Sigmoid colon (tissue), 7 donors: ENCODE results near the gene ANKRD44. TPM values are rescaled to one million over a fixed set of nuclear protein-coding genes. Genes with fewer than 3 reads are reported as not detected.

Experiments used
- DNase-seq: peaks from one replicate; pipeline ENCODE4 v3.0.0-alpha.2; 2019
- H3K27ac ChIP-seq, 4 donors: fragments of 200-600 bp; sonication (generic); one replicate each; pipeline ENCODE4 v1.5.1; 2016 to 2019; ENCODE audit warnings: mild to moderate bottlenecking in 1 of 4
- H3K27me3 ChIP-seq, 3 donors: fragments of 200-600 bp; sonication (generic); one replicate each; pipeline ENCODE4 v1.5.1; 2019; ENCODE audit warnings: mild to moderate bottlenecking in 1 of 3
- H3K36me3 ChIP-seq, 4 donors: fragments of 200-600 bp; sonication (generic); one replicate each; pipeline ENCODE4 v1.5.1; 2016 to 2019
- H3K4me1 ChIP-seq, 4 donors: fragments of 200-600 bp; sonication (generic); one replicate each; pipeline ENCODE4 v1.5.1; 2017 to 2019
- H3K4me3 ChIP-seq, 4 donors: fragments of 200-600 bp; sonication (generic); one replicate each; pipeline ENCODE4 v1.5.1; 2017 to 2019; ENCODE audit warnings: mild to moderate bottlenecking in 2 of 4, moderate library complexity in 1 of 4
- H3K9me3 ChIP-seq, 4 donors: fragments of 200-600 bp in 3 of 4; sonication (generic) in 3 of 4; one replicate each; pipeline versions ENCODE4 v1.5.1 to v1.6.1; 2013 to 2019
- CTCF ChIP-seq, 4 experiments: fragments of 450-650 bp in 3 of 4; fragments of 200-600 bp in 1 of 4; IDR thresholded peaks; one replicate each; pipeline ENCODE4 v1.5.1; 2016 to 2019; ENCODE audit warnings: antibody characterized with exemption in 4 of 4, mild to moderate bottlenecking in 3 of 4, moderate library complexity in 2 of 4
- EP300 ChIP-seq, 4 donors: sonication (generic); formaldehyde crosslinking; IDR thresholded peaks; one replicate each; pipeline ENCODE4 v1.6.1; 2017; ENCODE audit warnings: antibody characterized with exemption in 4 of 4
- POLR2A ChIP-seq, 2 donors: fragments of 450-650 bp; IDR thresholded peaks; one replicate each; pipeline ENCODE4 v1.6.1; 2016; ENCODE audit warnings: antibody characterized with exemption in 2 of 2, mild to moderate bottlenecking in 2 of 2, moderate library complexity in 2 of 2
- POLR2AphosphoS5 ChIP-seq, 4 donors: sonication (generic); formaldehyde crosslinking; IDR thresholded peaks; one replicate each; pipeline ENCODE4 v1.6.1; 2017; ENCODE audit warnings: antibody characterized with exemption in 4 of 4
- WGBS, 2 donors: extraction: QIAGEN DNeasy Blood & Tissue Kit; methylation state at CpG; one replicate each; pipeline ENCODE4 v1.1.7; 2013; 5-methylcytosine and 5-hydroxymethylcytosine counted together
- intact Hi-C: fragments of 100-400 bp; cut with DNase I; formaldehyde crosslinking; loops from one replicate; pipeline ENCODE4 v1.15.1; 2023
- polyA plus RNA-seq, 3 donors: library from polyadenylated mRNA; stranded (reverse); fragments of 200-250 nt; gene quantifications; one replicate each; pipeline ENCODE4 v1.2.3, GENCODE V29; 2013
- total RNA-seq, 4 donors: library from RNA; depleted of rRNA; stranded (reverse); fragments of >200 nt; gene quantifications; one replicate each; pipeline ENCODE4 v1.1.0, GENCODE V29; 2016
- donor health status: healthy with polysubstance abuse.
- donor health status: Bipolar disorder and iron deficiency.
- donor health status: healthy.

ANKRD44 gene
- total and polyA plus RNA-seq, 7 donors = 1.2 to 41.1 (median 34.2) TPM

GRCh38 chr2:197207106-197207505 is 103.5 kb downstream of the ANKRD44 start:
- DNase-seq = no peak

GRCh38 chr2:197205585-197206215 is 104.9 kb downstream of the ANKRD44 start:
- H3K4me3 ChIP-seq = no peak overlapping the region
- no peaks in the 10 kb centered on the region for H3K9me3 ChIP-seq
- TF ChIP-seq POLR2A (IDR thresholded peaks at IDR 0.05) = no peak
- no peak for TF ChIP-seq CTCF (IDR thresholded peaks at IDR 0.05)
- no peak for TF ChIP-seq EP300 (IDR thresholded peaks at IDR 0.05)
- no peak for TF ChIP-seq POLR2AphosphoS5 (IDR thresholded peaks at IDR 0.05)
- 48 to 72% methylated on average over 7 of the region's 7 CpGs for WGBS, 2 donors
- DNase-seq = no peak
- H3K27me3 ChIP-seq = no peaks in the 10 kb centered on the region
- H3K4me1 ChIP-seq = peaks cover 0 to 45% (median 24%) of the 10 kb centered on the region in 4 donors
- H3K36me3 ChIP-seq = no peaks in the 10 kb centered on the region
- H3K27ac ChIP-seq = peak overlapping the region in 1 of 4 donors; percentile 8
- intact Hi-C loops = no loop called here

More at GRCh38 chr2:197207106-197207505, 103.5 kb downstream of the ANKRD44 start:
- H3K36me3 ChIP-seq = no peaks in the 10 kb centered on the region
- H3K4me1 ChIP-seq = peaks cover 0 to 52% (median 24%) of the 10 kb centered on the region in 4 donors
- no peaks in the 10 kb centered on the region for H3K9me3 ChIP-seq
- 78 to 80% methylated on average over 2 of the region's 2 CpGs for WGBS, 2 donors
- TF ChIP-seq POLR2AphosphoS5 (IDR thresholded peaks at IDR 0.05) (no peak), CTCF (IDR thresholded peaks at IDR 0.05) (no peak), POLR2A (IDR thresholded peaks at IDR 0.05) (no peak), EP300 (IDR thresholded peaks at IDR 0.05) (no peak)
- no peak overlapping the region for H3K4me3 ChIP-seq
- no peaks in the 10 kb centered on the region for H3K27me3 ChIP-seq
- intact Hi-C loops = no loop called here
- H3K27ac ChIP-seq = peak overlapping the region in 1 of 4 donors; percentile 6

GRCh38 chr2:197204519-197205250 is 105.9 kb downstream of the ANKRD44 start:
- intact Hi-C loops = no loop called here
- no peaks in the 10 kb centered on the region for H3K9me3 ChIP-seq
- no peak overlapping the region for H3K4me3 ChIP-seq
- H3K27me3 ChIP-seq = no peaks in the 10 kb centered on the region
- no peak for DNase-seq
- TF ChIP-seq EP300 (IDR thresholded peaks at IDR 0.05) (no peak), POLR2AphosphoS5 (IDR thresholded peaks at IDR 0.05) (no peak), POLR2A (IDR thresholded peaks at IDR 0.05) (no peak), CTCF (IDR thresholded peaks at IDR 0.05) (no peak)
- WGBS, 2 donors = 68 to 81% methylated on average over 5 of the region's 5 CpGs
- H3K36me3 ChIP-seq = no peaks in the 10 kb centered on the region
- peaks cover 0 to 52% (median 33%) of the 10 kb centered on the region in 4 donors for H3K4me1 ChIP-seq
- H3K27ac ChIP-seq = peak overlapping the region; percentile 4 to 33 (median 15)

- TF ChIP-seq EP300 (IDR thresholded peaks at IDR 0.05) (no peak), POLR2A (IDR thresholded peaks at IDR 0.05) (no peak), POLR2AphosphoS5 (IDR thresholded peaks at IDR 0.05) (no peak), CTCF (IDR thresholded peaks at IDR 0.05) (no peak)
- H3K4me1 ChIP-seq = peaks cover 0 to 54% (median 48%) of the 10 kb centered on the region in 4 donors
- 93 to 94% methylated on average over 2 of the region's 2 CpGs for WGBS, 2 donors
- no peak for DNase-seq
- H3K4me3 ChIP-seq = no peak overlapping the region
- intact Hi-C loops = no loop called here
- no peaks in the 10 kb centered on the region for H3K27me3 ChIP-seq
- H3K27ac ChIP-seq = no peak overlapping the region
- H3K9me3 ChIP-seq = no peaks in the 10 kb centered on the region
- no peaks in the 10 kb centered on the region for H3K36me3 ChIP-seq
Observed at GRCh38 chr2:197201874-197202273, 108.7 kb downstream of the ANKRD44 start.
